ENCODE data around the gene NADK.
"Not testable (repeated sequence)": the region's sequence is repeated elsewhere in the genome, so short reads cannot be mapped to it uniquely, and the experiment has no call there.

Gene NADK

DNA sequence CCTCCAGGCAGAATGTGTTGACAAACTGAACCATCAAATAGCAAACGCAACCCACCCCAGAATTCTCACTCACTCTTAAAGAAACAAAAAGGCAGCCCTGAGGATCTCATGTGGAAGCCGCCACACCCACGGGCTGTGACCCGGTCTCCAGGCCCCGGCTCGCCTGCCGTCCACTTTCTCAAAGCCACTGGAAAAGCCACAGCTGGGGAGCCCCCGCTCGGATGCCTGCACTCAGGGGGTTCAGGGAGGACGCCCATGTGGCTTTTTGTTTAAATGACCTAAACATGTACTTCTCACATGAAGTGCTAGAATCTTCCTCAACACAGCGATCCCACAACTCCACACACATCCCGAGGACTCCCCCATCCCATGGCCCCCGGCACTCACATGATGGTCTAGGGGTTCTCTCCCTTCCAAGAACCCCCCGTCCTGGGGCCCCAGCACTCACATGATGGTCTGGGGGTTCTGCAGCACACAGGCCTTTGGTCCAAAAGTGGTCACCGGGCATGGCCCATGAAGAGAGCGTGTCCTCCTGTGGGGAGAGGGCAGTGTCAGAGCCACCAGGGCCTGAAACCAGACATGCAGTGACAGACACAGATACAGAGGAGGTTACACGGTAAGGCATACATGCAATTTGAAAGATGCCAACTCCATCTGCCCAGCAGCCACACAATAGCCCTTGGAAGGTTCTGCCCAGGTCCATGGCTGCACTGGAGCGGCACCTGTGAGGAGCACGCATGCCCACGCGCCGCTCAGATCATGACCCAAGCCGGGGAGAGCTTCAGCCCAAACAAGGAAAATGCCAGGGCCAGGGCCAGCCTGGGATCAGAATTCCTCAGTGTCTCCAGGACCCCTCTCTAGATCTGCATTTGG is 16.5 kb downstream of the NADK start:
- no peak for DNase-seq

- DNase-seq = no peak
Measured at GRCh38 chr1:1760715-1761114, 17.6 kb downstream of the NADK start.

- DNase-seq = no peak
Measured at GRCh38 chr1:1760345-1760650, 18.0 kb downstream of the NADK start.

- no peak for DNase-seq
Measured at GRCh38 chr1:1759456-1760344, 18.6 kb downstream of the NADK start.

DNA sequence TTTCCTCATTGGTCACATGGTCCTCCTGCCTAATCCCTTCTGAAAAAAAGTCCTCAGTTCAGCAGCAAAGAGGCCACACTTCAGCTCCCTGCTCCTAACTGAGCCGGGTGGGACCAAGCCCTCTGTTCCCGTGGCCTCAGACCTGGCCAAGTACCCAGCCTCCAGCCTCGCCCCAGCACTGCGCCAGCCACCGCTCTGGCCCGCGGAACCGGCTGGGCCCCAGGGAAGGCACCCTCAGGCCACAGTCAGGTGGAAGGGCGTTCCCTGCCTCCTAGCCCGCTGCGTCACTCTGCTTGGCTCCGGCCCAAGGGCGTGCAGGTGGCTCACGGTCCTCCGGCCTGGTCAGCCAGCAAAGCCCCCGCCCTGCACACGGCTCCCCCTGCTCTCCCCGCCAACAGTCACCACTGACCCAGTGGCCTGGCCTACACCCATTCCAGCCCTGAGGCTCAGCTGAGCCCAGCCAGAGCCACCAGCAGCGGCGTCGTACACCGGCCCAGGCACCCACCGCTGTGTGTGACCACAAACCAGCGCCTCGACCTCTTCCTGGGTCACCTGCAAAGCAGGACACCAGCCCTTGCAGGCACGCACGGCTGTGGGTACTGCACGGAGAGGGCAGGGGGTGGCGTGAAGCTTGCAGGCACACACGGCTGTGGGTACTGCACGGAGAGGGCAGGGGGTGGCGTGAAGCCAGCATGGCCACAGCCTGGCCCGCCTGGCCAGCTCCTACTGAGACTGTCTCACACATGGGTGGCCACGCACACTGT is 19.4 kb downstream of the NADK start:
- no peak for DNase-seq

GRCh38 chr1:1758059-1758621 is 20.1 kb downstream of the NADK start:
- DNase-seq = no peak

- no peak for DNase-seq
Measured at GRCh38 chr1:1757422-1758058, 20.7 kb downstream of the NADK start.

DNA sequence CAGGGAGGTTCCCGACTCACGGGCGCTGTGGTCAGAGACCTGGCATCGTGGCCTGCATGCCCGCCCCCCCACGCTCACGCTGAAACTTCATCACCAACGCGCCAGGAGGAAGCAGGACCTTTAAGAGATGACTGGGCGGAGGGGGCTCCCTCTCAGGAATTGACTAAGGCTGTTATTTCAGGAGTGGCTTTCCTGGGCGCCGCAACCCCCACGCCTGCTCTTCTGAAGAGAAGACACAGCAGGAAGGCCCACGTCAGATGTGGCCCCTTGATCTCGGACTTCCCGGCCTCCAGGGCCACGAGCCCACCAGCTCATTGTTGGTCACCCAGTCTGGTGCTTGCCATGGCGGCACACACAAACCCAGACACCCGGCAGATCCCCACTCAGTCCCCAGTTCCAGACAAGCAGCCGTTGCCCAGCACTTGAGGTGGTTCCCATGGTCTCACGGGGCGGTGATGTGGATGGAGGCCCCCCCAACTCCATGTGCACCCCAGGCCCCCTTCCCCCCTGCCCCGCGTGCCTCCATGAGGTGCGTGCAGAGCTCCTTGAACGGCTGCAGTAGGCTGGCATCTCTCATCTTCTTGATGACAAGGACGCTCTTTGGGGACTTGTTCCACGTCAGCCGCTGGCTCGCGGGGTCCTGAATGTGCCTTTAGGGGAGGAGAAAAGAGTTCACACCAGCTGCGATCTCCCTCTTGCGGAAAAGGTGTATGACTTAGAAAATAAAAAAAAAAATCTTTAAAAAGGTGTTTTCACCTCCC is 21.4 kb downstream of the NADK start:
- no peak for DNase-seq

GRCh38 chr1:1755852-1756251 is 22.4 kb downstream of the NADK start:
- no peak for DNase-seq

DNA sequence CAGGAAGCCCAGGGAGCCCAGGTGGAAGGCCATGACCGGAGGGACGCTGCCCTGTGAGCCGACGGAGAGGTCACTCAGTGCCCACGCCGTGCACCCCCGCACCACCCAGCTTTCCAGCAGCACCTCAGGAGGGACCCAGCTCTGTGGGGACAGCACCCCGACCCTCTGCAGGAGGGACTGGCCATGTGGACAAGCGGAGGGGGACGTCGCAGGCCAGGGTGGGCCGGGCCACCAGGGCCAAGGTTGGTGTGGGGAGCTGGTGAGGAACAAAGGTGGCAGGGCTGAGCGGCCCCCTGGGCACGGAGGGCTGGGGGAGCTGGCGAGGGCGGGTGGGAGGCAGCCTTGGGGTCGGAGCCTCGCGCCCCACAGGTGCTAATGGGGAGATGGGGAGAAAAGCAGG is 22.8 kb downstream of the NADK start:
- no peak for DNase-seq

- DNase-seq = no peak
Measured at GRCh38 chr1:1754051-1754815, 24.0 kb downstream of the NADK start.

- no peak for DNase-seq
Measured at GRCh38 chr1:1753607-1754005, 24.7 kb downstream of the NADK start.

DNA sequence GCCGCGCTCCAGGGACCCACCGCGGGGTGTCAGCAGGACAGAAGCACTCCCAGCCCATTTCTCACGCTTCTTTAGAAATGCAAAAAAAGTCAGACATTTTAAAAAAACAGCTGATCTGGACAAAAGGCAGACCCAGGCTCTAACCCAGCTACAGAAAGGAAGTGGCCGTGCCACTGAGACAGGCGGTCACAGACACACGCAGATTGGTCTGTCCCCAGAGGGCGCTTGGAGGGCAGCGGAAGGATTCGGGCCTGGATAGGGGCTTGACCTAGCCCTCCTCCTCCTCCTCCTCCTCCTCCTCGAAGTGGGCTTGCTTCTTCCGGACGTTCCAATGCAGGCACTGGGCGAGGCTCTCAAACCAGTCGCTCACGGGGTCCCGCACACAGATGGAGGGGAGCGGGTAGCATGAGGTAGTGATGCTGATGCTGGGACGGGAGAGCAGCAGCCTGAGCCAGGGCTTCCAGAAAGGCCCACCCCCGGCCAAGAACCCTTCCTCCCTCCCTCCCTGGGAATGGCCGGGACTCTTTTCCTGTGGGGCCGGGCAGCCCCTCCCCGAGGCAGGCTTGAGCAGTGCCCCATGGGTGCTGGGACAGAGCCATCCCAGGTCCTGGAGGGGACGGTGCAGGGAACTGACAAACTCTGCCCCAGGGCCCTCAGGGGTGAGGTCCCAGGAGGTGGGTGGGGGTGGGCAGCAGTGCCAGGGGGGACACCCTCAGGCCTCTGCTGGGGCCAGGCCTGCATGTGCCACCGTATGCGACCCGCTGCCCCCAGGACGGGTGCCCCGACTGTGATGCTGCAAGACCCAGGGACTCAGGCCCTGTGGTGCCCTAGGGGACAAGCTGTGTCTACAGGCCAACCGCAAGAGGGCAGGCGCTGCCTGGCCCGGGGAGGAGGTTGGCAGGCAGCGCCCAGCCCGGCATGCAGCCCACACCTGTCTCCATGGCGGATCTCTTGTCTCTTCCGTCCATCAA is 25.3 kb downstream of the NADK start:
- no peak for DNase-seq

- no peak for DNase-seq
Measured at GRCh38 chr1:1752190-1752589, 26.1 kb downstream of the NADK start.

- DNase-seq = not testable (repeated sequence)
Measured at GRCh38 chr1:1749941-1750340, 28.3 kb downstream of the NADK start.

GRCh38 chr1:1748686-1749321 is 29.5 kb downstream of the NADK start:
- no peak for DNase-seq

DNA sequence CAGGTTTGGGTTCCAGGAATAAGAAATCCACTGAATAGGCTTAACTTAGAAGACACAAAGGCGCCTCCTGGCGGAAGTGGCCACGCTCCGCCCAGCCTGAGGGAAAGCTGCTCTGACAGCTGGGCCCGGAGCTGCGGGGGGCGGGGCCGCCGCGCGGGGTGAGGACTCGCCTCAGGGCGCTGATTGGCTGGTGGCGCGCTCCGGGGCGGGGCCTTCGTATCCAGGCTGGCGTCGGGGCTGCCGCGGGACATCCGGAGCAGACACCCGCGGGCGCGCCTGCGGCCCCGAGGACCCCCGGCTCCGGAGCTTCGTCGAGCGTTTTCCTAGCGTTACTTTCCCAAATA is 31.7 kb downstream of the NADK start:
- not testable (repeated sequence) for DNase-seq

DNA sequence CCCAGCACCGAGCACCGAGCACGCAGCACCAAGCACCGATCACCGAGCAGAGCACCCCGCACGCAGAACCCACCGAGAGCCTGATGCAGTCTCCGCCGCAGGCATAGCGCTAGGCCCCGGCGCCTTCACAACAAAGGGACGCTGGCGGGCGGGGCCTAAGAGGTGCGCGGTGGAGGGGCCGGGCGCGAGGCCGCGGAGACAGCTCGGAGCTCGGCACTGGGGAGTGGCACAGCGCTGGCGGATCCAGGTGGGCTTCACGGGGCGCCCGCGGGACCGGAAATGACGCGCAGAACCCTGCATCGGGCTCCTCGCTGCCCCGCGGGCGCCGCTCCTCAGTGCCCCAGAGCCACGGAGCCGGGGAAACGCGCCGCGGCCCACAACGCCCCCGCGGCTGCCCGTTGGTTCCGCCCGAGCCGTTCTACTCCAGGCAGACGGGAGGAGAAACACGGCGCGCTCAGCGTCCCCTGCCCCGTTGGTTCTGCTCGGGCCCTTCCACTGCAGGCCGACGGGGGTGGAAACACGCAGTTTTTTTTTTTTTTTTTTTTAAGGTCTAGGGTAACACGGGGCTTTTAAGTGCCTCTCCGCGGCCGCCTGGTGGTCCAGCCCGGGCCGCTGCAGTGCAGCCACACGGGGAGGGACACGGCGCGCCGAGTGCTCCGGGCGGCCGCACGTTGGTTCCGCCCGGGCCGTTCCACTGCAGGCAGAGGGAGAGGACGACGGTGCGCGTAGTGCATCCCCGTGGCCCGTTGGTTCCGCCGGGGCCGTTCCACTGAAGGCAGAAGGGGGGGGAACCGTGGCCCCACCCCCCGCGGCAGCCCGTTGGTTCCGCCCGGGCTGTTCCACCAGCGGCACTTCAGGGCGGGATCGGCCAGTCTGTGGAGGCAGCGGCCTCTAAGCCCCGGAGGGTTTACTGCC is 32.4 kb downstream of the NADK start:
- peak; percentile 30 to 76 for DNase-seq
